Metanephros (tissue), 1 donor: ENCODE measurements around the gene CEBPG. TPM values are rescaled to one million over a fixed set of nuclear protein-coding genes. Genes with fewer than 3 reads are reported as not detected.

ENCODE experiments used
- total RNA-seq: library from RNA; depleted of rRNA; stranded (reverse); fragments of >200 nt; gene quantifications from one replicate; pipeline ENCODE4 v1.2.3, GENCODE V29; 2014

Gene CEBPG
- total RNA-seq = 12.8 TPM

DNA sequence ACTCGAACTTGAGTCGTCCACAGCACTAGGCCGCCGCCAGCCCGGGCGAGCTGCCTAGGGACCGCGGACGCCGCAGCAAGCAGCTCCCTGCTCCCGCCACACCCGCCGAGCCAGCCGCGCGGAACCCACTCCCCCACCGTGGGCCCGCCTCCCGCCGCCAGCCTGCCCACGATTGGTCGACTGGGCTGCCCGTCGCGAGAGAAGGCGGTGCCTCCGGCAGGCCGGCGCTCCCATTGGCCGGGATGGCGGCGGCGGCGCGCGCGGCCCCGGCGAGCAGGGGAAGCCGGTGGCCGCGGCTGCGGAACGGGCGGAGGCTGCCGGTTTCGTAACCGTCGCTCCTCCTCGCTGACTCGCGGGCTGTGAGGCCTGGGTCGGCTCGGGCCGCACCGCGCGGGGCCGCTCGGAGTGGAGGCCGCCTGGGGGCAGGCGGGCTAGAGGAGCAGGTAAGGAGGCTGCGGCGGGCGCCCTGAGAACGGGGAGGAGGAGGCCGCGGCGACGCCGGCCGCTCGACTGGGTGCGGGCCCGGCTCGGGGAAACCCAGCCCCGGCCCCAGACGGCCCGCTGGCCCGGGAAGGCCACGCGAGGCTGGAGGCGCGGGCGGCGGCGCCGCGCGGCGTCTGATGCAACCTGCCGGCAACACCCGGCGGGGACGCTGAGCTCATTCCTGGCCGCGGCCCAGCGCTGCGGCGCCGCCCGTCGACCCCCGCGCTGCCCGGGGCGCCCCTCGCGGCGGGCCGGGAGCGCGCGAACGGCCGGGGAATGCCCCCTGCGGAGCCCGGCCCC is at the start of gene CEBPG:
Gene CEBPG, plus strand, starts transcription at position 257 of the 783 bp plus-strand sequence. CDS start 5,531 bp downstream, outside the sequence.

Other genes with a start within 250 kb of the CEBPG start
- gene WDR88, start 241.6 kb upstream of the CEBPG start, total RNA-seq = 0.18 TPM
- gene LRP3, start 179.4 kb upstream of the CEBPG start, total RNA-seq = 33.0 TPM
- 3.0 TPM for gene SLC7A10, start 147.9 kb upstream of the CEBPG start, total RNA-seq
- gene CEBPA, start 71.2 kb upstream of the CEBPG start, total RNA-seq = 12.0 TPM
- 78.5 TPM for gene PEPD, start 148.1 kb downstream of the CEBPG start, total RNA-seq
- 0.41 TPM for gene CHST8, start 248.2 kb downstream of the CEBPG start, total RNA-seq